ENCODE measurements around the gene LMOD3.
A peak's percentile ranks its signal among the peaks of the same experiment; 100 is the strongest.

The LMOD3 gene

GRCh38 chr3:69091389-69092029, 30.9 kb downstream of the LMOD3 start:
- DNase-seq (ENCODE audit: low read depth, low spot score), result no peak

- no peak for DNase-seq (ENCODE audit: low read depth, low spot score)
These were observed 32.4 kb downstream of the LMOD3 start for GRCh38 chr3:69090021-69090420.

GRCh38 chr3:69088063-69088462, 34.3 kb downstream of the LMOD3 start:
- no peak for DNase-seq (ENCODE audit: low read depth, low spot score)

- DNase-seq (ENCODE audit: low read depth, low spot score), result no peak
These were observed 35.2 kb downstream of the LMOD3 start for GRCh38 chr3:69087030-69087791.

- peak; percentile 68 for DNase-seq (ENCODE audit: low read depth, low spot score)
These were observed 36.3 kb downstream of the LMOD3 start for GRCh38 chr3:69085833-69086722.

GRCh38 chr3:69085168-69085832, 37.1 kb downstream of the LMOD3 start:
- no peak for DNase-seq (ENCODE audit: low read depth, low spot score)

- DNase-seq (ENCODE audit: low read depth, low spot score), result peak; percentile 81
These were observed 37.8 kb downstream of the LMOD3 start, which contains the start of gene ARL6IP5 for GRCh38 chr3:69084326-69085167. ARL6IP5 (plus strand) TSS chr3:69084937; CDS start chr3:69085048, 111 bp downstream.

- DNase-seq (ENCODE audit: low read depth, low spot score), result no peak
These were observed 39.6 kb downstream of the LMOD3 start for GRCh38 chr3:69082805-69083204.

GRCh38 chr3:69082361-69082760, 40.0 kb downstream of the LMOD3 start:
- no peak for DNase-seq (ENCODE audit: low read depth, low spot score)

- DNase-seq (ENCODE audit: low read depth, low spot score), result no peak
These were observed 40.7 kb downstream of the LMOD3 start for GRCh38 chr3:69081583-69082262.

- no peak for DNase-seq (ENCODE audit: low read depth, low spot score)
These were observed 42.0 kb downstream of the LMOD3 start, which contains the start of gene UBA3 for GRCh38 chr3:69080233-69080920. UBA3 (minus strand) TSS chr3:69080365; CDS start chr3:69080353, 12 bp downstream.

- no peak for DNase-seq (ENCODE audit: low read depth, low spot score)
These were observed 42.9 kb downstream of the LMOD3 start for GRCh38 chr3:69079269-69080159.

- no peak for DNase-seq (ENCODE audit: low read depth, low spot score)
These were observed 49.5 kb downstream of the LMOD3 start for GRCh38 chr3:69072928-69073327.

GRCh38 chr3:69066121-69066520, 56.3 kb downstream of the LMOD3 start:
- DNase-seq (ENCODE audit: low read depth, low spot score), result no peak

GRCh38 chr3:69065318-69065964, 57.0 kb downstream of the LMOD3 start:
- no peak for DNase-seq (ENCODE audit: low read depth, low spot score)

- no peak for DNase-seq (ENCODE audit: low read depth, low spot score)
These were observed 58.8 kb downstream of the LMOD3 start for GRCh38 chr3:69063636-69064035.

- no peak for DNase-seq (ENCODE audit: low read depth, low spot score)
These were observed 62.7 kb downstream of the LMOD3 start for GRCh38 chr3:69059688-69060087.

GRCh38 chr3:69058947-69059224, 63.5 kb downstream of the LMOD3 start:
- no peak for DNase-seq (ENCODE audit: low read depth, low spot score)
